DOHH2 (cell line): ENCODE measurements around the gene GATC.
"Not testable (repeated sequence)": the region's sequence is repeated elsewhere in the genome, so short reads cannot be mapped to it uniquely, and the experiment has no call there.

Experiments
- H3F3A ChIP-seq: fragments of 200-600 bp; sonication (generic), shearing (Covaris generic); 2 replicates; pipeline ENCODE4 v1.6.0; 2016; ENCODE audit warnings: antibody characterized with exemption, mild to moderate bottlenecking; ENCODE audit not compliant: control insufficient read depth, insufficient read depth
- H3K27ac ChIP-seq: fragments of 200-600 bp; sonication (generic); 2 replicates; pipeline ENCODE4 v1.5.1; 2014; ENCODE audit warnings: low read depth, mild to moderate bottlenecking, low read length, moderate library complexity
- H3K27me3 ChIP-seq: fragments of 200-600 bp; sonication (generic); 2 replicates; pipeline ENCODE4 v1.6.1; 2014; ENCODE audit warnings: mild to moderate bottlenecking, low read length, mixed read lengths; ENCODE audit not compliant: control insufficient read depth
- H3K36me3 ChIP-seq: fragments of 200-600 bp; sonication (generic); 2 replicates; pipeline ENCODE4 v1.6.1; 2014; ENCODE audit warnings: mild to moderate bottlenecking, low read length, moderate library complexity, mixed read lengths; ENCODE audit not compliant: control insufficient read depth
- H3K4me1 ChIP-seq: fragments of 200-600 bp; sonication (generic); 2 replicates; pipeline ENCODE4 v1.6.1; 2014; ENCODE audit warnings: mild to moderate bottlenecking, low read length, mixed read lengths; ENCODE audit not compliant: control insufficient read depth
- H3K4me2 ChIP-seq: fragments of 200-600 bp; sonication (generic); 2 replicates; pipeline ENCODE4 v1.6.0; 2014; ENCODE audit warnings: mild to moderate bottlenecking, low read length, moderate library complexity
- H3K4me3 ChIP-seq: fragments of 200-600 bp; sonication (generic); 2 replicates; pipeline ENCODE4 v1.5.1; 2014; ENCODE audit warnings: mild to moderate bottlenecking, low read length, mixed read lengths
- H3K79me2 ChIP-seq: fragments of 200-600 bp; sonication (generic); 2 replicates; pipeline ENCODE4 v1.6.1; 2014; ENCODE audit warnings: mild to moderate bottlenecking, low read length, mixed read lengths; ENCODE audit not compliant: control insufficient read depth
- H3K9me2 ChIP-seq: fragments of 200-600 bp; sonication (generic); replicated peaks from 2 replicates; pipeline ENCODE4 v1.6.1; 2014; ENCODE audit warnings: mild to moderate bottlenecking, low read length, mixed read lengths; ENCODE audit not compliant: control insufficient read depth
- H3K9me3 ChIP-seq: fragments of 200-600 bp; sonication (generic); 2 replicates; pipeline ENCODE4 v1.6.1; 2014; ENCODE audit warnings: antibody characterized with exemption, low read length, mixed read lengths; ENCODE audit not compliant: control insufficient read depth, insufficient read depth
- H4K20me1 ChIP-seq: fragments of 200-600 bp; sonication (generic); 2 replicates; pipeline ENCODE4 v1.6.0; 2014; ENCODE audit warnings: low read depth, mild to moderate bottlenecking, antibody characterized with exemption, low read length, moderate library complexity; ENCODE audit not compliant: control insufficient read depth, insufficient read depth
- EZH2phosphoT487 ChIP-seq: fragments of 200-600 bp; sonication (generic); IDR thresholded peaks from 2 replicates; pipeline ENCODE4 v1.6.1; 2017; ENCODE audit warnings: borderline replicate concordance, mild to moderate bottlenecking, antibody characterized with exemption, low read length, moderate library complexity, mixed read lengths
- TF ChIP-seq, protein P1 (sequence below): fragments of 200-600 bp; sonication (generic); IDR thresholded peaks from one replicate; pipeline ENCODE4 v1.5.1; 2014; ENCODE audit warnings: antibody characterized with exemption, mild to moderate bottlenecking, low read depth, low read length; ENCODE audit not compliant: poor library complexity, severe bottlenecking

Gene GATC

DNA sequence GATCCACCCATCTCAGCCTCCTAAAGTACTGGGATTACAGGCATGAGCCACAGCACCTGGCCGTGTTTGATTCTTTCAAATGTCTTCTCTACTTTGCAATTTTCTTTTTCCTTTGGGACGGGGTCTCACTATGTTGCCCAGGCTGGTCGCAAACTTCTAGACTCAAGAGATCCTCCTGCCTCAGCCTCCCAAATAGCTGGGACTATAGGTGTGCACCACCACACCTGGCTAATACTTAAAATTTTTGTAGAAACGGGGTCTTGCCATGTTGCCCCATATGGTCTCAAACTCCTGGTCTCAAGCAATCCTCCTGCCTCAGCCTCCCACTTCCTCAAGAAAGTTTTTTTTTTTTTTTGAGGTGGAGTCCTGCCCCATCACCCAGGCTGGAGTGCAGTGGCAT, 1.7 kb downstream of the GATC start:
- Histone ChIP-seq H3K27ac (no peak overlapping the region), H3K9me2 (no peaks in the 10 kb centered on the region), H3K4me3 (peak overlapping the region; percentile 97), H3K4me1 (peaks cover 40% of the 10 kb centered on the region), H4K20me1 (no peaks in the 10 kb centered on the region), H3K36me3 (peaks cover 68% of the 10 kb centered on the region), H3K27me3 (no peaks in the 10 kb centered on the region), H3K79me2 (peaks cover 93% of the 10 kb centered on the region), H3F3A (peaks cover 14% of the 10 kb centered on the region), H3K4me2 (peak overlapping the region; percentile 78), H3K9me3 (no peaks in the 10 kb centered on the region)
- TF ChIP-seq, protein P1, sequence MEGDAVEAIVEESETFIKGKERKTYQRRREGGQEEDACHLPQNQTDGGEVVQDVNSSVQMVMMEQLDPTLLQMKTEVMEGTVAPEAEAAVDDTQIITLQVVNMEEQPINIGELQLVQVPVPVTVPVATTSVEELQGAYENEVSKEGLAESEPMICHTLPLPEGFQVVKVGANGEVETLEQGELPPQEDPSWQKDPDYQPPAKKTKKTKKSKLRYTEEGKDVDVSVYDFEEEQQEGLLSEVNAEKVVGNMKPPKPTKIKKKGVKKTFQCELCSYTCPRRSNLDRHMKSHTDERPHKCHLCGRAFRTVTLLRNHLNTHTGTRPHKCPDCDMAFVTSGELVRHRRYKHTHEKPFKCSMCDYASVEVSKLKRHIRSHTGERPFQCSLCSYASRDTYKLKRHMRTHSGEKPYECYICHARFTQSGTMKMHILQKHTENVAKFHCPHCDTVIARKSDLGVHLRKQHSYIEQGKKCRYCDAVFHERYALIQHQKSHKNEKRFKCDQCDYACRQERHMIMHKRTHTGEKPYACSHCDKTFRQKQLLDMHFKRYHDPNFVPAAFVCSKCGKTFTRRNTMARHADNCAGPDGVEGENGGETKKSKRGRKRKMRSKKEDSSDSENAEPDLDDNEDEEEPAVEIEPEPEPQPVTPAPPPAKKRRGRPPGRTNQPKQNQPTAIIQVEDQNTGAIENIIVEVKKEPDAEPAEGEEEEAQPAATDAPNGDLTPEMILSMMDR = no peak
- no peak for TF ChIP-seq EZH2phosphoT487

DNA sequence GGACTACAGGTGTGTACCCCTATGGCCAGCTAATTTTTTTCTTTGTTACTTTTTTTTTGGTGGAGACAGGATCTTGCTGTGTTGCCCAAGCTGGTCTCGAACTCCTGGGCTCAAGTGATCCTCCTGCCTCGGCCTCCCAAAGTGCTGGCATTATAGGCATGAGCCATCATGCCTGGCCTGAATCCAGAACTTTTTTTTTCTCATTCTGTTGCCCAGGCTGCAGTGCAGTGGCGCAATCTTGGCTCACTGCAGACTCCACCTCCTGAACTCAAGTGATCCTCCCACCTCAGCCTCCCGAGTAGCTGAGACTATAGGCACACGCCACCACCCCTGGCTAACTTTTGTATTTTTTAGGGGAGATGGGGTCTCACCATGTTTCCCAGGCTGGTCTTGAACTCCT, 6.3 kb downstream of the GATC start:
- H3K4me1 ChIP-seq = peaks cover 58% of the 10 kb centered on the region
- not testable (repeated sequence) for H3K27me3 ChIP-seq, H3K9me3 ChIP-seq, H3K27ac ChIP-seq, H4K20me1 ChIP-seq, H3K4me3 ChIP-seq, H3K9me2 ChIP-seq, H3K4me2 ChIP-seq
- peaks cover 70% of the 10 kb centered on the region for H3K79me2 ChIP-seq
- H3F3A ChIP-seq = peaks cover 41% of the 10 kb centered on the region
- peaks cover 74% of the 10 kb centered on the region for H3K36me3 ChIP-seq

DNA sequence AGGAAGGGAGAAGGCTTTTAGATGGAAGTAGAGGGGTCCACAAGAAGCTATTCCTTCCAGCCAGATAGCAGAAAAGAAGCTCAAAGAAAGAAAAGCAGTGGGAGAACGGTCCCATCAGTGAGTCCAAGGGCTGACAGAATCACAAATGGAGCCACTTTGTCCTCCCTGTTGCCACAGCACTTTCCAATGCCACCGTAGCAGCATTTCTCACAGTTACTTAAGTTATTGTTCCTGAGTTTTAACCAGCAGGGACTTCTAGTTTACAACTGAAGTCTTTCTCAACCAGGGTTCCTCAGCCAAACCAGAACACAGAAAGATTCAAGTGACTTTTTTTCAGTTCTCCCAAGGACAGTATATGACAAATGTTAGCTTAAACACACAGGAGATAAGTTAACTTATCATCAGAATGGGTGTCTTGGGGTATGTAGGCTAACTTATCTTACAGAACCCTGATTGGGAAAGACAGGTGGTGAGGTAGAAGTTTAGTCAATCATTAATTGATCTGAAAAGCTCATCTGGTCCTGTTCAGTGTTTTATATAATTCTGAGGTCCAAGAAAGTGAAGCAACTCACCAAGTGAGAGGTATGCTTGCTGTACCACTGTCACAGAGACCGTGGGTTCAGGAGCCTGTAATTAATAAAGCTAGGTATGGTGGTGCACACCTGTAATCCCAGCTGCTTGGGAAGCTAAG, 7.0 kb downstream of the GATC start:
- Histone ChIP-seq H3K4me3 (peak overlapping the region; percentile 38), H3F3A (peaks cover 41% of the 10 kb centered on the region), H3K9me2 (no peaks in the 10 kb centered on the region), H3K4me1 (peaks cover 51% of the 10 kb centered on the region), H3K79me2 (peaks cover 63% of the 10 kb centered on the region), H4K20me1 (no peaks in the 10 kb centered on the region; the same call in 1 of the 2 replicates), H3K27ac (peak overlapping the region; percentile 74), H3K36me3 (peaks cover 74% of the 10 kb centered on the region), H3K9me3 (no peaks in the 10 kb centered on the region), H3K4me2 (peak overlapping the region; percentile 62), H3K27me3 (no peaks in the 10 kb centered on the region)
- TF ChIP-seq EZH2phosphoT487 = no peak
- TF ChIP-seq, protein P1 = no peak

DNA sequence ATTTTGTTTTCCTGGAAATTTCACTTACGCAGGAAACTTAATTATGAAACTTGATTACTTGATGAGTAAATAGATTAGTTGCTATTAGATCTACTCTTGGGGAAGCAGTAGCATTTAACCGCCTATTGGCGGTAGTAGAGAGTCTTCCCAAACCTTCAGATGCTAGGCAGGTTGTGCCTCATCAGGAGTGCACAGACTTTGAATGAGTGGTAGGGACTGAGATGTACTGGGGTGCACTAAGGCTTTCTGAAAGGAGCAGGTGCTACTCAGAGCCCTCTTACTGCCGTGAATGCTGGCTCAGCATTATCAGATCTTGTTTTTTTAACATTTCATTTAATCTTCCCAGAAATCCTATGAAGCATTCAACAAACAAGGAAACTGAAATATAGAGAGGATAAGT, 7.7 kb downstream of the GATC start:
- Histone ChIP-seq H3K36me3 (peaks cover 79% of the 10 kb centered on the region), H3K27ac (peak overlapping the region; percentile 74), H3F3A (peaks cover 45% of the 10 kb centered on the region), H3K4me3 (peak overlapping the region; percentile 38), H3K4me2 (peak overlapping the region; percentile 62), H4K20me1 (no peaks in the 10 kb centered on the region; the same call in 1 of the 2 replicates), H3K79me2 (peaks cover 55% of the 10 kb centered on the region), H3K27me3 (no peaks in the 10 kb centered on the region), H3K4me1 (peaks cover 50% of the 10 kb centered on the region), H3K9me2 (no peaks in the 10 kb centered on the region), H3K9me3 (no peaks in the 10 kb centered on the region)
- TF ChIP-seq, protein P1 = peak; percentile 69
- no peak for TF ChIP-seq EZH2phosphoT487
